ENCODE results near the gene SLC25A23.

DNA sequence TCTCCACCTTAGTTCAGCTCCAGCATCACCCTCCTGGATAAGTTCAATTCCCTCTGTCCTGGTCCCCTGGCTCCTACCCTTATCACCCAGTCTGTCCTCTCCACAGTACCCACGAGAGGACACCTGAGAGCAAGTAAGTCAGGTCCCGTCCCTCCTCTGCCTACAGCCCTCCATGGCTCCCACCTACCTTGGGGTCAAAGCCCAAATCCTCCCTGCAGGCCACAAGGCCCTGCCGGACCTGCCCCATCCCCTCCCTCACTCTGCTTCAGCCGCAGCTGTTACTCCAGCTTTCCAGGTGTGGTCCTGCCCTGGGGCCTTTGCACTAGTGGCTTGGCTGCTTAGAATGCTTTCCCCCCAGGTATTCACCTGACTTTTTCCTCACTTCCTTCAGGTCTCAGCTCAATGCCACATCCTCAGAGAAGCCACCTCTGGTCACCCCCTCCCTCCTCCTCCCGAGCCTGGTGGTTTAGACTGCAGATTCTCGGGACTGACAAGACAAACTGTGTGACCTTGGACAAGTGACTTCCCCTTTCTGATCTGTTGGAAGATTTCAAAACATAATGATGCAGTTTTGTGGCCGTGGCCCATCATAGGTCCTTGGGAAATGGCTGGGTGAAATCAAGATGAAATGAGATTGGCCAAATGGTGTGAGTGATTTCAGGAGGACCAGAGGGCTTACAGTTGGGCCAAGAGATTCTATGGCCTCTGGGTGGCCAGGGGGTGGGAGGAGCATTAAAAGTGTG, 38.9 kb upstream of the SLC25A23 start:
- TF ChIP-seq, protein P1, sequence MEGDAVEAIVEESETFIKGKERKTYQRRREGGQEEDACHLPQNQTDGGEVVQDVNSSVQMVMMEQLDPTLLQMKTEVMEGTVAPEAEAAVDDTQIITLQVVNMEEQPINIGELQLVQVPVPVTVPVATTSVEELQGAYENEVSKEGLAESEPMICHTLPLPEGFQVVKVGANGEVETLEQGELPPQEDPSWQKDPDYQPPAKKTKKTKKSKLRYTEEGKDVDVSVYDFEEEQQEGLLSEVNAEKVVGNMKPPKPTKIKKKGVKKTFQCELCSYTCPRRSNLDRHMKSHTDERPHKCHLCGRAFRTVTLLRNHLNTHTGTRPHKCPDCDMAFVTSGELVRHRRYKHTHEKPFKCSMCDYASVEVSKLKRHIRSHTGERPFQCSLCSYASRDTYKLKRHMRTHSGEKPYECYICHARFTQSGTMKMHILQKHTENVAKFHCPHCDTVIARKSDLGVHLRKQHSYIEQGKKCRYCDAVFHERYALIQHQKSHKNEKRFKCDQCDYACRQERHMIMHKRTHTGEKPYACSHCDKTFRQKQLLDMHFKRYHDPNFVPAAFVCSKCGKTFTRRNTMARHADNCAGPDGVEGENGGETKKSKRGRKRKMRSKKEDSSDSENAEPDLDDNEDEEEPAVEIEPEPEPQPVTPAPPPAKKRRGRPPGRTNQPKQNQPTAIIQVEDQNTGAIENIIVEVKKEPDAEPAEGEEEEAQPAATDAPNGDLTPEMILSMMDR (conservative IDR thresholded peaks at IDR 0.05; ENCODE audit: low read depth in 2 of 2): no peak
- TF ChIP-seq POLR2AphosphoS5 (IDR thresholded peaks at IDR 0.05; ENCODE audit: low read depth): no peak
- no peak for TF ChIP-seq EZH2 (IDR thresholded peaks at IDR 0.05; ENCODE audit: low read depth, unreplicated experiment)
- TF ChIP-seq, protein P2, sequence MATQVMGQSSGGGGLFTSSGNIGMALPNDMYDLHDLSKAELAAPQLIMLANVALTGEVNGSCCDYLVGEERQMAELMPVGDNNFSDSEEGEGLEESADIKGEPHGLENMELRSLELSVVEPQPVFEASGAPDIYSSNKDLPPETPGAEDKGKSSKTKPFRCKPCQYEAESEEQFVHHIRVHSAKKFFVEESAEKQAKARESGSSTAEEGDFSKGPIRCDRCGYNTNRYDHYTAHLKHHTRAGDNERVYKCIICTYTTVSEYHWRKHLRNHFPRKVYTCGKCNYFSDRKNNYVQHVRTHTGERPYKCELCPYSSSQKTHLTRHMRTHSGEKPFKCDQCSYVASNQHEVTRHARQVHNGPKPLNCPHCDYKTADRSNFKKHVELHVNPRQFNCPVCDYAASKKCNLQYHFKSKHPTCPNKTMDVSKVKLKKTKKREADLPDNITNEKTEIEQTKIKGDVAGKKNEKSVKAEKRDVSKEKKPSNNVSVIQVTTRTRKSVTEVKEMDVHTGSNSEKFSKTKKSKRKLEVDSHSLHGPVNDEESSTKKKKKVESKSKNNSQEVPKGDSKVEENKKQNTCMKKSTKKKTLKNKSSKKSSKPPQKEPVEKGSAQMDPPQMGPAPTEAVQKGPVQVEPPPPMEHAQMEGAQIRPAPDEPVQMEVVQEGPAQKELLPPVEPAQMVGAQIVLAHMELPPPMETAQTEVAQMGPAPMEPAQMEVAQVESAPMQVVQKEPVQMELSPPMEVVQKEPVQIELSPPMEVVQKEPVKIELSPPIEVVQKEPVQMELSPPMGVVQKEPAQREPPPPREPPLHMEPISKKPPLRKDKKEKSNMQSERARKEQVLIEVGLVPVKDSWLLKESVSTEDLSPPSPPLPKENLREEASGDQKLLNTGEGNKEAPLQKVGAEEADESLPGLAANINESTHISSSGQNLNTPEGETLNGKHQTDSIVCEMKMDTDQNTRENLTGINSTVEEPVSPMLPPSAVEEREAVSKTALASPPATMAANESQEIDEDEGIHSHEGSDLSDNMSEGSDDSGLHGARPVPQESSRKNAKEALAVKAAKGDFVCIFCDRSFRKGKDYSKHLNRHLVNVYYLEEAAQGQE (IDR thresholded peaks at IDR 0.05; ENCODE audit: unreplicated experiment): no peak
- TF ChIP-seq, protein P3, sequence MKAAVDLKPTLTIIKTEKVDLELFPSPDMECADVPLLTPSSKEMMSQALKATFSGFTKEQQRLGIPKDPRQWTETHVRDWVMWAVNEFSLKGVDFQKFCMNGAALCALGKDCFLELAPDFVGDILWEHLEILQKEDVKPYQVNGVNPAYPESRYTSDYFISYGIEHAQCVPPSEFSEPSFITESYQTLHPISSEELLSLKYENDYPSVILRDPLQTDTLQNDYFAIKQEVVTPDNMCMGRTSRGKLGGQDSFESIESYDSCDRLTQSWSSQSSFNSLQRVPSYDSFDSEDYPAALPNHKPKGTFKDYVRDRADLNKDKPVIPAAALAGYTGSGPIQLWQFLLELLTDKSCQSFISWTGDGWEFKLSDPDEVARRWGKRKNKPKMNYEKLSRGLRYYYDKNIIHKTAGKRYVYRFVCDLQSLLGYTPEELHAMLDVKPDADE (IDR thresholded peaks at IDR 0.05): no peak
